ENCODE data around the gene TMEM179.

TMEM179 gene

GRCh38 chr14:104641753-104642539 lies 37.4 kb upstream of the TMEM179 start:
- no peak for TF ChIP-seq CTCF (IDR thresholded peaks at IDR 0.05; ENCODE audit: low read length, missing control alignments)
- no peak overlapping the region for H3K4me3 ChIP-seq (replicated peaks; ENCODE audit: low read depth, low read length)
- no peak for DNase-seq (ENCODE audit: low read depth)

- DNase-seq (ENCODE audit: low read depth), result no peak
- no peak for TF ChIP-seq CTCF (IDR thresholded peaks at IDR 0.05; ENCODE audit: low read length, missing control alignments)
- H3K4me3 ChIP-seq (replicated peaks; ENCODE audit: low read depth, low read length), result no peak overlapping the region
These were observed 36.1 kb upstream of the TMEM179 start for GRCh38 chr14:104640681-104641080.

GRCh38 chr14:104639885-104640548 lies 35.4 kb upstream of the TMEM179 start:
- DNase-seq (ENCODE audit: low read depth), result peak; percentile 58
- no peak overlapping the region for H3K4me3 ChIP-seq (replicated peaks; ENCODE audit: low read depth, low read length)
- TF ChIP-seq CTCF (IDR thresholded peaks at IDR 0.05; ENCODE audit: low read length, missing control alignments), result peak; percentile 83

GRCh38 chr14:104639471-104639870 lies 34.9 kb upstream of the TMEM179 start:
- no peak for TF ChIP-seq CTCF (IDR thresholded peaks at IDR 0.05; ENCODE audit: low read length, missing control alignments)
- H3K4me3 ChIP-seq (replicated peaks; ENCODE audit: low read depth, low read length), result no peak overlapping the region
- DNase-seq (ENCODE audit: low read depth), result no peak

- no peak for TF ChIP-seq CTCF (IDR thresholded peaks at IDR 0.05; ENCODE audit: low read length, missing control alignments)
- DNase-seq (ENCODE audit: low read depth), result no peak
- H3K4me3 ChIP-seq (replicated peaks; ENCODE audit: low read depth, low read length), result no peak overlapping the region
These were observed 34.4 kb upstream of the TMEM179 start for GRCh38 chr14:104638927-104639450.

- no peak overlapping the region for H3K4me3 ChIP-seq (replicated peaks; ENCODE audit: low read depth, low read length)
- no peak for DNase-seq (ENCODE audit: low read depth)
- TF ChIP-seq CTCF (IDR thresholded peaks at IDR 0.05; ENCODE audit: low read length, missing control alignments), result no peak
These were observed 33.6 kb upstream of the TMEM179 start for GRCh38 chr14:104638190-104638589.
